Islet of Langerhans (tissue), 1 donor: ENCODE measurements around the gene TBL1XR1.
"Not testable (repeated sequence)": the region's sequence is repeated elsewhere in the genome, so short reads cannot be mapped to it uniquely, and the experiment has no call there.

ENCODE experiments used
- FAIRE-seq: peaks from one replicate; lab custom pipeline; 2011; peaks lifted over from hg19 to GRCh38; lab: Jason Lieb, UNC

The TBL1XR1 gene

GRCh38 chr3:177141471-177141870 is 55.8 kb downstream of the TBL1XR1 start:
- FAIRE-seq, result no peak

GRCh38 chr3:177139220-177139619 is 58.1 kb downstream of the TBL1XR1 start:
- not testable (repeated sequence) for FAIRE-seq

GRCh38 chr3:177137774-177138705 is 59.2 kb downstream of the TBL1XR1 start:
- no peak for FAIRE-seq

- FAIRE-seq, result no peak
These were observed 60.5 kb downstream of the TBL1XR1 start for GRCh38 chr3:177136741-177137140.

GRCh38 chr3:177135841-177136492 is 61.3 kb downstream of the TBL1XR1 start:
- FAIRE-seq, result no peak

- FAIRE-seq, result no peak
These were observed 62.5 kb downstream of the TBL1XR1 start for GRCh38 chr3:177134816-177135210.

GRCh38 chr3:177133860-177134815 is 63.1 kb downstream of the TBL1XR1 start:
- FAIRE-seq, result no peak

- FAIRE-seq, result no peak
These were observed 65.2 kb downstream of the TBL1XR1 start for GRCh38 chr3:177131927-177132636.

- no peak for FAIRE-seq
These were observed 70.3 kb downstream of the TBL1XR1 start for GRCh38 chr3:177127008-177127407.

GRCh38 chr3:177126015-177126773 is 71.1 kb downstream of the TBL1XR1 start:
- no peak for FAIRE-seq

GRCh38 chr3:177124882-177125281 is 72.4 kb downstream of the TBL1XR1 start:
- no peak for FAIRE-seq

- no peak for FAIRE-seq
These were observed 73.5 kb downstream of the TBL1XR1 start for GRCh38 chr3:177123822-177124221.

- no peak for FAIRE-seq
These were observed 75.0 kb downstream of the TBL1XR1 start for GRCh38 chr3:177122183-177122856.

- FAIRE-seq, result no peak
These were observed 77.5 kb downstream of the TBL1XR1 start for GRCh38 chr3:177119829-177120228.

GRCh38 chr3:177114253-177114652 is 83.0 kb downstream of the TBL1XR1 start:
- no peak for FAIRE-seq

- no peak for FAIRE-seq
These were observed 85.7 kb downstream of the TBL1XR1 start for GRCh38 chr3:177111541-177111949.

GRCh38 chr3:177110895-177111294 is 86.4 kb downstream of the TBL1XR1 start:
- FAIRE-seq, result no peak

- FAIRE-seq, result no peak
These were observed 86.9 kb downstream of the TBL1XR1 start for GRCh38 chr3:177110386-177110785.

GRCh38 chr3:177109688-177110330 is 87.5 kb downstream of the TBL1XR1 start:
- no peak for FAIRE-seq

GRCh38 chr3:177108648-177109047 is 88.6 kb downstream of the TBL1XR1 start:
- FAIRE-seq, result no peak
